Astrocyte of the spinal cord (primary cell): Measurements from ENCODE around the gene CACNA1C.

Experiments used
- DNase-seq: peaks from one replicate; pipeline ENCODE4 v3.0.0; 2011; ENCODE audit warnings: low read depth, low spot score
- H3K4me3 ChIP-seq: 2 replicates; pipeline ENCODE4 v1.5.1; 2011; ENCODE audit warnings: low read depth, mild to moderate bottlenecking, low read length, moderate library complexity
- CTCF ChIP-seq: IDR thresholded peaks from 2 replicates; pipeline ENCODE4 v1.5.1; 2012; ENCODE audit warnings: low read depth, mild to moderate bottlenecking, low read length, inconsistent platforms
- in situ Hi-C: cut with HindIII; loops from 2 replicates; pipeline ENCODE4 v1.10.0; 2017; ENCODE audit warnings: low sequenced_read_pairs

Gene CACNA1C

GRCh38 chr12:2477009-2477766 lies 424.4 kb downstream of the CACNA1C start:
- in situ Hi-C loops: no loop called here
- no peak for DNase-seq

GRCh38 chr12:2479851-2480535 lies 427.2 kb downstream of the CACNA1C start:
- in situ Hi-C loops: no loop called here
- no peak for TF ChIP-seq CTCF
- DNase-seq: no peak

More at GRCh38 chr12:2477009-2477766, 424.4 kb downstream of the CACNA1C start:
- H3K4me3 ChIP-seq: no peak overlapping the region
- no peak for TF ChIP-seq CTCF

GRCh38 chr12:2481346-2481745 lies 428.6 kb downstream of the CACNA1C start:
- TF ChIP-seq CTCF: no peak
- in situ Hi-C loops: no loop called here
- no peak for DNase-seq
- no peak overlapping the region for H3K4me3 ChIP-seq

More at GRCh38 chr12:2479851-2480535, 427.2 kb downstream of the CACNA1C start:
- no peak overlapping the region for H3K4me3 ChIP-seq

- TF ChIP-seq CTCF: no peak
- in situ Hi-C loops: no loop called here
- DNase-seq: no peak
- H3K4me3 ChIP-seq: no peak overlapping the region
Observed at GRCh38 chr12:2481951-2482350, 429.2 kb downstream of the CACNA1C start.

- DNase-seq: no peak
- in situ Hi-C loops: no loop called here
- TF ChIP-seq CTCF: no peak
- no peak overlapping the region for H3K4me3 ChIP-seq
Observed at GRCh38 chr12:2482938-2483660, 430.3 kb downstream of the CACNA1C start.

GRCh38 chr12:2483713-2484112 lies 430.9 kb downstream of the CACNA1C start:
- no peak for TF ChIP-seq CTCF
- in situ Hi-C loops: no loop called here
- no peak for DNase-seq
- no peak overlapping the region for H3K4me3 ChIP-seq
